ENCODE results near the gene BORCS6. TPM values are rescaled to one million over a fixed set of nuclear protein-coding genes. Genes with fewer than 3 reads are reported as not detected.

Gene BORCS6
- total and polyA plus RNA-seq, 2 donors (not counting 1 experiment from before 2014, with no cell fraction given), result 9.7 to 20.2 TPM

DNA sequence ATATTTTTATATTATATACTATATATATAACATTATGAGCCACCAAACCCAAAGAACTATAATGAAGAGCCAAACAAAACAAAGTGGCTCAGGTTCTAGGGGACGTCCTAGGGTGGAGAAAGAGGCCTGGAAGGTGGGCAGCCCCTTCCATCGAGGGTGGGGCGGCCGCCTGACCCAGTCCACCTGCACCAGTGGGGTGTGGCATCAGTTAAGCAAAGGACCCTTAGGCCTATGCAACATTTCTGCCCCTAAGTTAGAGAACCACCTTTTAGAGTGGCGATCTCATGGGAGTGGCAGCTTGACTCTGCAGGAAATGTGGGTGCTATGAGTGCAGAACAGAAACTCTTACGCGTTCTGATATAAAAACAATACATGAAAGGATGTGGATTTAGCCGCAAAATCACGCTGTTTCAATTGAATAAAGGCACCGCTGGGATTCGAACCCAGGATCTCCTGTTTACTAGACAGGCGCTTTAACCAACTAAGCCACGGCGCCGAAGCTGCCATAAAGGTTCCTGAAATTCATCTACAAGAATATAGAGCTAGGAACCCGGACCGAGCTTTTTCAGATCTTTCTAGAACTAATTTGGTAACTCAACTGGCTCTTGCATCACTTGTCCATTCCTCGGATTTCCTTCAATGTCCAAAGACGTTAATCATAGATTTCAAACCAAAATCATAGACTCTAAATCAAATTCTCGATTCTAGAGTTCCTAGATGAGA, 36.0 kb upstream of the BORCS6 start:
- Mint-ChIP-seq H3K27me3 (no peaks in the 10 kb centered on the region), H3K27ac (peak overlapping the region; percentile 78), H3K4me1 (peaks cover 54% of the 10 kb centered on the region), H3K9me3 (ENCODE audit: insufficient read depth) (no peaks in the 10 kb centered on the region), H3K4me3 (peak overlapping the region; percentile 49)
- intact Hi-C loops (cut with micrococcal nuclease), result loop anchor here (10.0 kb wide), 1 partner anchor 209 kb away; the partner anchor contains the start of gene NDEL1
- peak overlapping the region; percentile 59 for H3K4me2 ChIP-seq (replicated peaks; ENCODE audit: low read depth, low read length, poor library complexity, severe bottlenecking)
- no peaks in the 10 kb centered on the region for H3K9me3 ChIP-seq (ENCODE audit: control extremely low read depth in 1 of 3, control insufficient read depth in 2 of 3, insufficient read depth in 1 of 3, low read length in 2 of 3)
- no peaks in the 10 kb centered on the region for H3K27me3 ChIP-seq (replicated peaks in 1 of 4; ENCODE audit: control extremely low read depth in 1 of 4, control insufficient read depth in 3 of 4, insufficient read depth in 4 of 4, low read length in 3 of 4)
- ATAC-seq (ENCODE audit: low read depth), result no peak
- peaks cover 32 to 37% of the 10 kb centered on the region in 2 donors for H3K4me1 ChIP-seq (ENCODE audit: control insufficient read depth in 2 of 2, insufficient read depth in 2 of 2, low read length in 2 of 2)
- H4K20me1 ChIP-seq (ENCODE audit: control insufficient read depth, insufficient read depth, low read length, poor library complexity, severe bottlenecking), result peaks cover 37% of the 10 kb centered on the region
- H2AFZ ChIP-seq (ENCODE audit: insufficient read depth, low read depth, low read length, poor library complexity, severe bottlenecking), result no peak overlapping the region
- POLR2A ChIA-PET, result interaction anchor here (0.7 to 7.5 kb wide), 5 partner anchors 21 to 69 kb away, joined by 3 to 158 read pairs (median 3); partner anchors contain the start of genes CTC1, PFAS and SLC25A35
- H3K9ac ChIP-seq (ENCODE audit: low read length), result peak overlapping the region; percentile 34
- peaks cover 0 to 41% of the 10 kb centered on the region in 2 experiments for H3K36me3 ChIP-seq (replicated peaks in 1 of 2; ENCODE audit: control extremely low read depth in 1 of 2, control insufficient read depth in 1 of 2, extremely low read depth in 1 of 2, insufficient read depth in 2 of 2, low read length in 1 of 2)
- WGBS (ENCODE audit: insufficient coverage), result 63% methylated on average over 14 of the region's 20 CpGs
- CTCF ChIA-PET, result interaction anchor here (0.9 to 6.0 kb wide), 4 partner anchors 9 to 40 kb away, joined by 3 to 72 read pairs (median 3); partner anchors contain the start of genes AURKB, CTC1 and PFAS
- TF ChIP-seq EZH2 (IDR thresholded peaks at IDR 0.05; ENCODE audit: borderline replicate concordance, insufficient read depth, low read depth, low read length, poor library complexity, severe bottlenecking), result no peak
- TF ChIP-seq CTCF (IDR thresholded peaks at IDR 0.05), result no peak
- H3K79me2 ChIP-seq (ENCODE audit: control insufficient read depth, insufficient read depth, low read length), result peaks cover 19% of the 10 kb centered on the region
- H3K27ac ChIP-seq (ENCODE audit: low read length in 2 of 2), result peak overlapping the region; percentile 26 to 63
- H3K4me3 ChIP-seq (ENCODE audit: control extremely low read depth in 1 of 5, extremely low read depth in 1 of 5, insufficient read depth in 1 of 5, low read depth in 2 of 5, low read length in 4 of 5), result peak overlapping the region in 1 of 5 experiments; percentile 40
- DNase-seq, result peak; percentile 67
